ENCODE results near the gene CHST2.

DNA sequence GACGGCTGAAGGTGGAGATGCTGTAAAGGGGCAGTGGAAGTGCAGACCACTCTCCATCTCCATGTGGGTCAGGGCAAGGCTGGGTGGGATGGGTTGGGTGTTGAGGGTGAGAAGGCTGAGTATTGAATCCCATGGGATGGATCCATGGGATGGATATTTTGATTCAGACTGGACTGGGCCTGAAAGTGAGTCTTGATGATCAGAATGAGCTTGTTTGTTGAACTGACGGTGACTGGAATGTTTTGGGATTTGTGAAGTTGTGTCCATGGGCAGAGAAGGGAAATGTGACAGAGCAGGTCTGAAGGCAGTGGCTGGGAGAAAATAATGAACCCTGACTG lies 49.3 kb downstream of the CHST2 start:
- TF ChIP-seq, protein P1, sequence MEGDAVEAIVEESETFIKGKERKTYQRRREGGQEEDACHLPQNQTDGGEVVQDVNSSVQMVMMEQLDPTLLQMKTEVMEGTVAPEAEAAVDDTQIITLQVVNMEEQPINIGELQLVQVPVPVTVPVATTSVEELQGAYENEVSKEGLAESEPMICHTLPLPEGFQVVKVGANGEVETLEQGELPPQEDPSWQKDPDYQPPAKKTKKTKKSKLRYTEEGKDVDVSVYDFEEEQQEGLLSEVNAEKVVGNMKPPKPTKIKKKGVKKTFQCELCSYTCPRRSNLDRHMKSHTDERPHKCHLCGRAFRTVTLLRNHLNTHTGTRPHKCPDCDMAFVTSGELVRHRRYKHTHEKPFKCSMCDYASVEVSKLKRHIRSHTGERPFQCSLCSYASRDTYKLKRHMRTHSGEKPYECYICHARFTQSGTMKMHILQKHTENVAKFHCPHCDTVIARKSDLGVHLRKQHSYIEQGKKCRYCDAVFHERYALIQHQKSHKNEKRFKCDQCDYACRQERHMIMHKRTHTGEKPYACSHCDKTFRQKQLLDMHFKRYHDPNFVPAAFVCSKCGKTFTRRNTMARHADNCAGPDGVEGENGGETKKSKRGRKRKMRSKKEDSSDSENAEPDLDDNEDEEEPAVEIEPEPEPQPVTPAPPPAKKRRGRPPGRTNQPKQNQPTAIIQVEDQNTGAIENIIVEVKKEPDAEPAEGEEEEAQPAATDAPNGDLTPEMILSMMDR (IDR thresholded peaks at IDR 0.05) = no peak
- TF ChIP-seq POLR2A (IDR thresholded peaks at IDR 0.05) = no peak
